ENCODE data around the gene TACR2. TPM values are rescaled to one million over a fixed set of nuclear protein-coding genes. Genes with fewer than 3 reads are reported as not detected.

Gene TACR2
- total RNA-seq, 6 experiments from 2014 or later, result 0.16 to 0.22 (median 0.16) TPM; not detected in 3

GRCh38 chr10:69394020-69394419, 22.7 kb downstream of the TACR2 start:
- Histone ChIP-seq H3K9me3 (no peaks in the 10 kb centered on the region), H3K4me3 (no peak overlapping the region), H3K27ac (no peak overlapping the region), H3K36me3 (no peaks in the 10 kb centered on the region), H3K4me1 (no peaks in the 10 kb centered on the region), H3K27me3 (no peaks in the 10 kb centered on the region)
- 0% methylated on average over 1 of the region's 1 CpG for WGBS (ENCODE audit: insufficient coverage, low coverage, low lambda C conversion rate, missing lambda C conversion rate)
- intact Hi-C loops (cut with DNase I), result loop anchor here (5.0 kb wide), 2 partner anchors 152 to 162 kb away; no protein-coding TSS in a partner anchor
- ATAC-seq, result no peak
- no peak for DNase-seq
- no peak for TF ChIP-seq POLR2A (IDR thresholded peaks at IDR 0.05)
- TF ChIP-seq CTCF (IDR thresholded peaks at IDR 0.05), result no peak

DNA sequence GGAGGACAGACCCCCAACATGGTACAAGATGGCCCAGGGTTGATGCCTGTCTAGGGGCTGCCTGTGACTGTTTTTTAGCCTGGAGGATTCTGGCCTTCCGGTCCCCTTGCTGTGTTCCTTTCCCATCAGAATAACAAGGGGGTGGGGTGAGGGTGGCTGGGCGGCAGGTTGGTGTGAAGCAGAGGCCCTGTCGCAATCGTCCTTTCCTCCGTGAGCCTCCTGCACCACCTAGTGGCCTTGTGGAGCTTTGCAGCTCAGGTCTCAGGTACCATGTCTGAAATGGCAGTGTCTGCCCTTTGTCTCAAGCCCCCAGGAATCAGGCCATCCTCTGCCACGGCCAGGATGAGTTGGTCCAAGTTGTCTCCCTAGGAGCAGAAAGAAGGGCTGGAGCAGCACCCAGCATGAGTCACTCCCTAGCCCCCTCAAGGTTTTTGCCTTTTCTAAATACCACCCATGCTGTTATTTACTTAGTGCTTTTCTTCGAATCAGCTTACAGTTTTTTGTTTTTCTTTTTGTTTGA, 24.2 kb downstream of the TACR2 start:
- ATAC-seq (peak; percentile 99 to 100 (median 100)), DNase-seq (peak; percentile 83 to 84 (median 84))
- H3K36me3 ChIP-seq, result peaks cover 0 to 8% (median 0%) of the 10 kb centered on the region in 4 donors
- H3K27ac ChIP-seq, result no peak overlapping the region
- H3K9me3 ChIP-seq, result no peaks in the 10 kb centered on the region
- H3K27me3 ChIP-seq, result no peaks in the 10 kb centered on the region
- WGBS (ENCODE audit: insufficient coverage, low coverage, low lambda C conversion rate, missing lambda C conversion rate), result 57% methylated on average over 1 of the region's 7 CpGs
- intact Hi-C loops (cut with DNase I), result loop anchor here (5.0 kb wide), 2 partner anchors 150 to 160 kb away; no protein-coding TSS in a partner anchor
- TF ChIP-seq POLR2A (IDR thresholded peaks at IDR 0.05) (no peak), CTCF (IDR thresholded peaks at IDR 0.05) (peak; percentile 89 to 95 (median 92))
- no peaks in the 10 kb centered on the region for H3K4me1 ChIP-seq
- H3K4me3 ChIP-seq, result no peak overlapping the region

- Histone ChIP-seq H3K36me3 (peaks cover 0 to 8% (median 0%) of the 10 kb centered on the region in 4 donors), H3K9me3 (no peaks in the 10 kb centered on the region), H3K27me3 (no peaks in the 10 kb centered on the region), H3K4me3 (no peak overlapping the region), H3K27ac (no peak overlapping the region), H3K4me1 (no peaks in the 10 kb centered on the region)
- DNase-seq (peak in 1 of 3 donors; percentile 19), ATAC-seq (no peak)
- WGBS (ENCODE audit: insufficient coverage, low coverage, low lambda C conversion rate, missing lambda C conversion rate), result 57% methylated on average over 6 of the region's 6 CpGs
- TF ChIP-seq CTCF (IDR thresholded peaks at IDR 0.05), result no peak
- no peak for TF ChIP-seq POLR2A (IDR thresholded peaks at IDR 0.05)
- intact Hi-C loops (cut with DNase I), result loop anchor here (5.0 kb wide), 2 partner anchors 149 to 159 kb away; no protein-coding TSS in a partner anchor
Measured at GRCh38 chr10:69391158-69391557, 25.6 kb downstream of the TACR2 start.

- Histone ChIP-seq H3K9me3 (no peaks in the 10 kb centered on the region), H3K27ac (no peak overlapping the region), H3K4me1 (no peaks in the 10 kb centered on the region), H3K4me3 (no peak overlapping the region), H3K27me3 (no peaks in the 10 kb centered on the region), H3K36me3 (peaks cover 0 to 12% (median 0%) of the 10 kb centered on the region in 4 donors)
- ATAC-seq (no peak), DNase-seq (peak in 1 of 3 donors; percentile 40)
- TF ChIP-seq POLR2A (IDR thresholded peaks at IDR 0.05), result no peak
- TF ChIP-seq CTCF (IDR thresholded peaks at IDR 0.05), result no peak
- WGBS (ENCODE audit: insufficient coverage, low coverage, low lambda C conversion rate, missing lambda C conversion rate), result 96% methylated on average over 4 of the region's 8 CpGs
- intact Hi-C loops (cut with DNase I), result loop anchor here (5.0 kb wide), 2 partner anchors 148 to 158 kb away; no protein-coding TSS in a partner anchor
Measured at GRCh38 chr10:69389827-69390490, 26.8 kb downstream of the TACR2 start.

Measured in right lobe of liver (tissue), 6 donors.